ENCODE results near the gene SIGLEC1. TPM values are rescaled to one million over a fixed set of nuclear protein-coding genes. Genes with fewer than 3 reads are reported as not detected.

Gene SIGLEC1
- total RNA-seq, 4 donors from 2014 or later, result 1.0 to 7.9 (median 3.4) TPM

- DNase-seq, result no peak
Measured at GRCh38 chr20:3704087-3704486, 8.3 kb downstream of the SIGLEC1 start.

GRCh38 chr20:3702611-3703391 is 9.6 kb downstream of the SIGLEC1 start:
- no peaks in the 10 kb centered on the region for H3K36me3 ChIP-seq
- no peak for TF ChIP-seq CTCF (IDR thresholded peaks at IDR 0.05)
- no peak for TF ChIP-seq POLR2A (IDR thresholded peaks at IDR 0.05)
- no peak overlapping the region for H3K27ac ChIP-seq
- H3K9me3 ChIP-seq, result no peaks in the 10 kb centered on the region
- no peaks in the 10 kb centered on the region for H3K27me3 ChIP-seq
- H3K4me1 ChIP-seq, result no peaks in the 10 kb centered on the region
- intact Hi-C loops (cut with DNase I; ENCODE audit: low total_unique reads), result no loop called here
- DNase-seq, result no peak
- no peak overlapping the region for H3K4me3 ChIP-seq

More at GRCh38 chr20:3704087-3704486, 8.3 kb downstream of the SIGLEC1 start:
- no peaks in the 10 kb centered on the region for H3K36me3 ChIP-seq
- no peak overlapping the region for H3K27ac ChIP-seq
- no peak overlapping the region for H3K4me3 ChIP-seq
- H3K9me3 ChIP-seq, result no peaks in the 10 kb centered on the region
- H3K4me1 ChIP-seq, result no peaks in the 10 kb centered on the region
- no peaks in the 10 kb centered on the region for H3K27me3 ChIP-seq
- intact Hi-C loops (cut with DNase I; ENCODE audit: low total_unique reads), result no loop called here
- TF ChIP-seq POLR2A (IDR thresholded peaks at IDR 0.05) (no peak), CTCF (IDR thresholded peaks at IDR 0.05) (no peak)

- H3K9me3 ChIP-seq, result no peaks in the 10 kb centered on the region
- no peak overlapping the region for H3K4me3 ChIP-seq
- H3K27ac ChIP-seq, result no peak overlapping the region
- DNase-seq, result no peak
- H3K36me3 ChIP-seq, result no peaks in the 10 kb centered on the region
- TF ChIP-seq CTCF (IDR thresholded peaks at IDR 0.05), result no peak
- TF ChIP-seq POLR2A (IDR thresholded peaks at IDR 0.05), result no peak
- H3K4me1 ChIP-seq, result no peaks in the 10 kb centered on the region
- no peaks in the 10 kb centered on the region for H3K27me3 ChIP-seq
- intact Hi-C loops (cut with DNase I; ENCODE audit: low total_unique reads), result no loop called here
Measured at GRCh38 chr20:3701061-3701998, 11.1 kb downstream of the SIGLEC1 start.

- TF ChIP-seq POLR2A (IDR thresholded peaks at IDR 0.05) (no peak), CTCF (IDR thresholded peaks at IDR 0.05) (no peak)
- Histone ChIP-seq H3K27me3 (no peaks in the 10 kb centered on the region), H3K4me1 (no peaks in the 10 kb centered on the region), H3K27ac (no peak overlapping the region), H3K4me3 (no peak overlapping the region), H3K9me3 (no peaks in the 10 kb centered on the region), H3K36me3 (no peaks in the 10 kb centered on the region)
- intact Hi-C loops (cut with DNase I; ENCODE audit: low total_unique reads), result no loop called here
- DNase-seq, result no peak
Measured at GRCh38 chr20:3699037-3699436, 13.4 kb downstream of the SIGLEC1 start.

- no peak for DNase-seq
- Histone ChIP-seq H3K27me3 (no peaks in the 10 kb centered on the region), H3K9me3 (no peaks in the 10 kb centered on the region), H3K27ac (no peak overlapping the region), H3K4me3 (no peak overlapping the region), H3K4me1 (no peaks in the 10 kb centered on the region), H3K36me3 (no peaks in the 10 kb centered on the region)
- intact Hi-C loops (cut with DNase I; ENCODE audit: low total_unique reads), result no loop called here
- TF ChIP-seq POLR2A (IDR thresholded peaks at IDR 0.05), result no peak
- no peak for TF ChIP-seq CTCF (IDR thresholded peaks at IDR 0.05)
Measured at GRCh38 chr20:3698591-3699001, 13.8 kb downstream of the SIGLEC1 start.
